Neural progenitor cell (in vitro differentiated cells): ENCODE data around the gene FOXF2. TPM values are rescaled to one million over a fixed set of nuclear protein-coding genes. Genes with fewer than 3 reads are reported as not detected.

Experiments used
- DNase-seq: peaks from one replicate; pipeline ENCODE4 v3.0.0-alpha.2; 2016; ENCODE audit warnings: low spot score
- H2AFZ ChIP-seq: fragments of 200-600 bp; sonication (generic); replicated peaks from 2 replicates; pipeline ENCODE4 v1.6.1; 2016; ENCODE audit warnings: antibody characterized with exemption
- H3F3A ChIP-seq: fragments of 200-600 bp; sonication (generic); 2 replicates; pipeline ENCODE4 v1.6.1; 2016; ENCODE audit warnings: antibody characterized with exemption, low read depth
- H3K27ac ChIP-seq: fragments of 200-600 bp; sonication (generic); 2 replicates; pipeline ENCODE4 v1.5.1; 2016; ENCODE audit warnings: mild to moderate bottlenecking
- H3K27me3 ChIP-seq: fragments of 200-600 bp; sonication (generic); 2 replicates; pipeline ENCODE4 v1.6.1; 2016; ENCODE audit warnings: mild to moderate bottlenecking, moderate library complexity
- H3K36me3 ChIP-seq: fragments of 200-600 bp; sonication (generic); 2 replicates; pipeline ENCODE4 v1.5.1; 2016
- H3K4me1 ChIP-seq: fragments of 200-600 bp; sonication (generic); 2 replicates; pipeline ENCODE4 v1.6.1; 2016; ENCODE audit warnings: mixed run types
- H3K4me2 ChIP-seq: fragments of 200-600 bp; sonication (generic); 2 replicates; pipeline ENCODE4 v1.6.1; 2016
- H3K4me3 ChIP-seq: fragments of 200-600 bp; sonication (generic); 2 replicates; pipeline ENCODE4 v1.5.1; 2016
- H3K79me2 ChIP-seq: fragments of 200-600 bp; sonication (generic); 2 replicates; pipeline ENCODE4 v1.6.1; 2016; ENCODE audit warnings: low read depth
- H3K9ac ChIP-seq: fragments of 200-600 bp; sonication (generic); 2 replicates; pipeline ENCODE4 v1.6.1; 2016
- H3K9me3 ChIP-seq: fragments of 200-600 bp; sonication (generic); 2 replicates; pipeline ENCODE4 v1.5.1; 2016; ENCODE audit warnings: low read depth
- H4K20me1 ChIP-seq: fragments of 200-600 bp; sonication (generic); 2 replicates; pipeline ENCODE4 v1.6.1; 2016; ENCODE audit warnings: low read depth
- H3K27ac Mint-ChIP-seq: 3 replicates; pipeline ENCODE4 v1.8.0; 2021; ENCODE audit warnings: mixed read lengths
- H3K27me3 Mint-ChIP-seq: 2 replicates; pipeline ENCODE4 v1.8.0; 2022; ENCODE audit warnings: low read depth, mild to moderate bottlenecking, inconsistent platforms, moderate library complexity, mixed read lengths; ENCODE audit not compliant: insufficient read depth
- H3K36me3 Mint-ChIP-seq: 3 replicates; pipeline ENCODE4 v1.8.0; 2021; ENCODE audit warnings: mixed read lengths
- H3K4me1 Mint-ChIP-seq: 3 replicates; pipeline ENCODE4 v1.8.0; 2021; ENCODE audit warnings: mixed read lengths
- H3K4me3 Mint-ChIP-seq: 3 replicates; pipeline ENCODE4 v1.8.0; 2021; ENCODE audit warnings: mild to moderate bottlenecking, moderate library complexity, mixed read lengths
- H3K9me3 Mint-ChIP-seq: 3 replicates; pipeline ENCODE4 v1.8.0; 2020; ENCODE audit warnings: mixed read lengths
- CTCF ChIP-seq: fragments of 200-600 bp; sonication (generic); IDR thresholded peaks from 2 replicates; pipeline ENCODE4 v1.5.1; 2017; ENCODE audit warnings: antibody characterized with exemption, mild to moderate bottlenecking
- EZH2 ChIP-seq: fragments of 200-600 bp; sonication (generic); IDR thresholded peaks from 2 replicates; pipeline ENCODE4 v1.6.1; 2017; ENCODE audit warnings: antibody characterized with exemption, mild to moderate bottlenecking, moderate library complexity
- EZH2phosphoT487 ChIP-seq: fragments of 200-600 bp; sonication (generic); IDR thresholded peaks from 2 replicates; pipeline ENCODE4 v1.6.1; 2017; ENCODE audit warnings: antibody characterized with exemption
- total RNA-seq: library from RNA; depleted of rRNA; stranded (reverse); fragments of >200 nt; gene quantifications from 2 replicates; pipeline ENCODE4 v1.2.3, GENCODE V29; 2015; ENCODE audit warnings: low replicate concordance

Gene FOXF2
- total RNA-seq, 1 donor from 2014 or later, result not detected

- Mint-ChIP-seq H3K36me3 (no peaks in the 10 kb centered on the region), H3K27me3 (no peaks in the 10 kb centered on the region)
- no peaks in the 10 kb centered on the region for H4K20me1 ChIP-seq
Observed at GRCh38 chr6:1404713-1405098, 15.3 kb downstream of the FOXF2 start.

DNA sequence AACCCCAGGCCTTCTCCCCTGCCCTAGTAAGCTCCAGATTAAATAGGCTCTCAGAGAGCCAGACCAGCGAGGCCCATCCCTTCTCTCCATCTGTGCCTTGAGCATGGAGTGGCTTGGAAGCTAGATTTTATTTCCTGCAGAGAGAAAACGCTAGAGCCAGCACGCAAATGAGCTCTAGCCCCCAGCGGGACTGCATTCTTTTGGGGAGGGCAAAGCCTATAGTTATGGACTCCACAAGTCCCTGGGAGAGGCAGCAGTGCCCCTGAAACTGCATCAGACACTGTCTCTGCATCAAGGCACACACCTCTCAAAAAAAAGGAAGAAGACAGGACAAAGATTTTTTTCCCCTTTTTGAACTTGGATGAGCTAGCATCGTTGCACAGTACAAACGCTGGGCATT, 15.8 kb downstream of the FOXF2 start:
- H3K9ac ChIP-seq, result no peak overlapping the region
- H4K20me1 ChIP-seq, result no peaks in the 10 kb centered on the region
- no peaks in the 10 kb centered on the region for H3K36me3 ChIP-seq
- H3K9me3 ChIP-seq, result no peaks in the 10 kb centered on the region
- no peak overlapping the region for H3K4me2 ChIP-seq
- H3K4me1 ChIP-seq, result peaks cover 13% of the 10 kb centered on the region
- peaks cover 9% of the 10 kb centered on the region for H3F3A ChIP-seq
- H3K27ac Mint-ChIP-seq, result no peak overlapping the region
- H3K9me3 Mint-ChIP-seq, result no peaks in the 10 kb centered on the region
- H2AFZ ChIP-seq, result no peak overlapping the region
- DNase-seq, result no peak
- peaks cover 36% of the 10 kb centered on the region for H3K27me3 ChIP-seq
- no peaks in the 10 kb centered on the region for H3K36me3 Mint-ChIP-seq
- no peak for TF ChIP-seq EZH2
- TF ChIP-seq EZH2phosphoT487, result no peak
- no peak for TF ChIP-seq CTCF
- no peak overlapping the region for H3K4me3 Mint-ChIP-seq
- H3K4me1 Mint-ChIP-seq, result peaks cover 26% of the 10 kb centered on the region
- no peaks in the 10 kb centered on the region for H3K79me2 ChIP-seq
- H3K27ac ChIP-seq, result no peak overlapping the region
- H3K27me3 Mint-ChIP-seq, result peaks cover 1% of the 10 kb centered on the region
- no peak overlapping the region for H3K4me3 ChIP-seq

More at GRCh38 chr6:1404713-1405098, 15.3 kb downstream of the FOXF2 start:
- Histone ChIP-seq H3K4me3 (no peak overlapping the region), H3K27ac (no peak overlapping the region), H2AFZ (no peak overlapping the region), H3K4me2 (no peak overlapping the region), H3K79me2 (no peaks in the 10 kb centered on the region), H3K9me3 (no peaks in the 10 kb centered on the region), H3K9ac (no peak overlapping the region), H3K27me3 (peaks cover 41% of the 10 kb centered on the region), H3F3A (peaks cover 8% of the 10 kb centered on the region), H3K36me3 (no peaks in the 10 kb centered on the region), H3K4me1 (peaks cover 8% of the 10 kb centered on the region)
- Mint-ChIP-seq H3K27ac (no peak overlapping the region), H3K9me3 (no peaks in the 10 kb centered on the region), H3K4me3 (no peak overlapping the region), H3K4me1 (peaks cover 21% of the 10 kb centered on the region)
- TF ChIP-seq EZH2phosphoT487 (no peak), CTCF (no peak), EZH2 (no peak)
- no peak for DNase-seq

GRCh38 chr6:1406306-1407072, 17.1 kb downstream of the FOXF2 start:
- H3K9me3 ChIP-seq, result no peaks in the 10 kb centered on the region
- no peak overlapping the region for H3K4me2 ChIP-seq
- H3K27ac ChIP-seq, result no peak overlapping the region
- H3K27me3 Mint-ChIP-seq, result peaks cover 9% of the 10 kb centered on the region
- H3K36me3 ChIP-seq, result no peaks in the 10 kb centered on the region
- no peak overlapping the region for H3K9ac ChIP-seq
- H3K27ac Mint-ChIP-seq, result no peak overlapping the region
- no peaks in the 10 kb centered on the region for H3K9me3 Mint-ChIP-seq
- H3K79me2 ChIP-seq, result no peaks in the 10 kb centered on the region
- peaks cover 13% of the 10 kb centered on the region for H3K4me1 ChIP-seq
- DNase-seq, result no peak
- peaks cover 9% of the 10 kb centered on the region for H3F3A ChIP-seq
- H3K27me3 ChIP-seq, result peaks cover 23% of the 10 kb centered on the region
- no peak overlapping the region for H2AFZ ChIP-seq
- no peaks in the 10 kb centered on the region for H4K20me1 ChIP-seq
- H3K4me1 Mint-ChIP-seq, result peaks cover 28% of the 10 kb centered on the region
- TF ChIP-seq EZH2phosphoT487 (no peak), CTCF (no peak)
- no peaks in the 10 kb centered on the region for H3K36me3 Mint-ChIP-seq
- no peak overlapping the region for H3K4me3 ChIP-seq
- no peak overlapping the region for H3K4me3 Mint-ChIP-seq
